Muscle of arm (tissue), 12 donors: ENCODE results near the gene TIMD4. TPM values are rescaled to one million over a fixed set of nuclear protein-coding genes. Genes with fewer than 3 reads are reported as not detected.
"Not testable (repeated sequence)": the region's sequence is repeated elsewhere in the genome, so short reads cannot be mapped to it uniquely, and the experiment has no call there.

Experiments used
- DNase-seq: peaks from one replicate; pipeline ENCODE4 v3.0.0-alpha.2; 2013
- polyA plus RNA-seq, 12 donors: library from polyadenylated mRNA; unstranded; fragments of 120-200 nt; gene quantifications; one replicate each; pipeline ENCODE4 v1.2.1, GENCODE V29; 2013; ENCODE audit not compliant: insufficient read length in 12 of 12

The TIMD4 gene
- polyA plus RNA-seq, 12 donors = 0.88 to 19.3 (median 2.6) TPM; not detected in 1

- DNase-seq = not testable (repeated sequence)
Observed at GRCh38 chr5:156925767-156926166, 37.3 kb downstream of the TIMD4 start.

GRCh38 chr5:156922207-156922792 is 40.7 kb downstream of the TIMD4 start:
- no peak for DNase-seq

GRCh38 chr5:156920861-156921431 is 42.1 kb downstream of the TIMD4 start:
- DNase-seq = no peak

DNA sequence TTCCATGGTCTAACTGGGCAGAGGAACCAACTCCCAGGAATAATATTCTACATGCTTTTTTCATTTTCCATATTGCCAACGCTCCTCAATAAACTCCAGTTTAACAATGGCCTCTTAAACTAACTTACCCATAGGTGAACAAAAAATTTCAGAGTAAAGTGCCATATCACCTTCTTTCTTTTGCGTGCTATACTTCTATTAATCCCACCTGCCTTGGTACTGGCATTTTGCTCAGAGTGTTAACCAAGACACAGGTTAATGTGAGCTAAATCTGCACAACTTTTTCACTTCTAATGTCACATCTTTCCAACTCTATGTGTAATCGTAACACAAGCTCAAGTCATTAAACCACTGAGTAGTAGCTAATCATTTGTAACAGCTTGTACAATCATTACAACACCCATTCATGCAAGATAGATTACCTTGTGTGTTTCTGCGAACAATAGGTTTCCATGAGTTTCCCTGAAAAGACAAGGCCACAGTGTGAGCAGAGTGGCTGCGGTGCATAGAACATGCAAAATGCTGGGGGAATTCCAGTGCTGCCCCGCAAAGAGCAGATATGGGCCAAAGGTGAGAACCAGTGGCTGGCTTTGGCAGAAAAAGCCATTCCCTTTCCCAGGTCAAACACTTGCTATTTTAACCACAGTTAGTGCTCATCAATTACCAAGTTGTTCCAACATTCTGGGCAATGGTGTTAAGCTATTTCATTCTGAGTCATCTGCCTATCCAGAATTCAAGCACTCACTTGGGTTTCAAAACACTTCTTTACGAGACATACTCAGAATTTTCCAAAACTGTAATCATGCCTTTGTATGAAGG is 42.8 kb downstream of the TIMD4 start:
- no peak for DNase-seq

DNA sequence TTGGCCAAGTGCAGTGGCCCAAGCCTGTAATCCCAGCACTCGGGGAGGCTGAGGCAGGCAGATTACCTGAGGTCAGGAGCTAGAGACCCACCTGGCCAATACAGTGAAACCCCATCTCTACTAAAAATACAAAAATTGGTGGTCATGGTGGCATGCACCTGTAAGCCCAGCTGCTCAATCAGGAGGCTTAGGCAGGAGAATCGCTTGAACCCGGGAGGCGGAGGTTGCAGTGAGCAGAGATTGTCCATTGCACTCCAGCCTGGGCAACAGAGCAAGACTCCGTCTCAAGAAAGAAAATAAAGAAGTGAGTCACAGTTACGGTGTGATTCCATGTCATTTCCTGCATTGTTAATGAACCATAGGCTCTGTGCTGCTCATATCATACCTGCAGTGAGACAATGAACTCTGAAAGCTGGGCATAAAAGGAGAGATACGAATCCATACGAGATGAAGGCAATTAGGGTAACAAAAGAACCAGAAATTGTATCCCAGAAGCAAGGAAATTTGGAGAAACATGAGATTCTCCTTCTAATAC is 44.6 kb downstream of the TIMD4 start:
- DNase-seq = no peak

- DNase-seq = no peak
Observed at GRCh38 chr5:156914371-156914737, 48.7 kb downstream of the TIMD4 start.

GRCh38 chr5:156913719-156914370 is 49.2 kb downstream of the TIMD4 start:
- DNase-seq = no peak

DNA sequence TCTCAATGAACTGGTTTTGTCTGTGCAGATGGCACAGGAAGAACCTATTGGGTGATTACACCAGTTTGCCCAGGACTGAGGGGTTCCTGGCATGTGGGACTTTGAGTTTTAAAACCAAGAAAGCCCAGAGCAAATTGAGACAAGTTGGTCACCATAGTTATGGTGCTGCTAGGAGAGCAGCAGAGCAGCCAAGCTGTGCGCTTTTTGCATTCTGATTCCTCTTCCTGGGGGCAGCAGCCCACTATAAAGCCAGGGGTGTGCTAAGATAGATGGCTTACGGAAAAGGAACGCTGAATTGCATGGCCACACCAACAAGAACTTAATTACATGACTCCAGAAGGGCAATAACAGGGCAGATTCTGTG is 49.7 kb downstream of the TIMD4 start:
- DNase-seq = no peak

- DNase-seq = no peak
Observed at GRCh38 chr5:156912869-156913268, 50.2 kb downstream of the TIMD4 start.

- DNase-seq = no peak
Observed at GRCh38 chr5:156909180-156909579, 53.8 kb downstream of the TIMD4 start.

- no peak for DNase-seq
Observed at GRCh38 chr5:156907667-156908066, 55.4 kb downstream of the TIMD4 start.

DNA sequence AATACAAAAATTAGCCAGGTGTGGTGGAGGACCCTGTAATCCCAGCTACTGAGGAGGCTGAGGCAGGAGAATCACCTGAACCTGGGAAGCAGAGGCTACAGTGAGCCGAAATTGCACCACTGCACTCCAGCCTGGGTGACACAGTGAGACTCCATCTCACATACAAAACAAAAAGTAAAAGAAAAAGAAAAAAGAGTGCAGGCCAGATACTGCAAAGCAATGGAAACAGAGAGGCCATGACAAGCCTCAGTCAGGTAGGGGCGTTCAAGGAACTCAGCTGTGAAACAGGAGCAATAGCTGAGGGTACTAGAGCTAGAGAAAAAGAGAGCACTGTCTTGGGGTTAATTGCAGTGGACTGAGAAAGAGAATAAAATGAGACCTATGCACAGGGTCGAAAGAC is 56.2 kb downstream of the TIMD4 start:
- no peak for DNase-seq

- DNase-seq = no peak
Observed at GRCh38 chr5:156896546-156896945, 66.5 kb downstream of the TIMD4 start.

DNA sequence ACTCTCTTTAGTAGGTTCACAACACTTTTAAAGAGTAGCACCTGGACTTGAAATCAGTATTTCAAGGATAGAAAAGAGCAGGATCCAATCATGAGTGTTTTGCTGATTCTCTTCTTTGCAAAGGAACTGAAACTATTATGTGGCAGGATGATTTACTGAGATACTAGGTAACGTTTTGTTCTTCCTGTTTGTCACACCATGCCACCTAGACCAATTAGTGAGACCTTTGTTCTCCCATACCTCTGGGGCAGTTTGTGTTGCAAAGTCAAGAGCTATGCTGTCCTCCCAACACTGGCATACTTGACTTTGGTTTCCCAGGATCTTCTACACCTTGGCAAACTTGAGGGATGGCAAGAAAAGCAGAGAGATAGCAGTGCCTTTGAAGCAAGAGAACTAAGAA is 69.5 kb downstream of the TIMD4 start:
- DNase-seq = no peak

DNA sequence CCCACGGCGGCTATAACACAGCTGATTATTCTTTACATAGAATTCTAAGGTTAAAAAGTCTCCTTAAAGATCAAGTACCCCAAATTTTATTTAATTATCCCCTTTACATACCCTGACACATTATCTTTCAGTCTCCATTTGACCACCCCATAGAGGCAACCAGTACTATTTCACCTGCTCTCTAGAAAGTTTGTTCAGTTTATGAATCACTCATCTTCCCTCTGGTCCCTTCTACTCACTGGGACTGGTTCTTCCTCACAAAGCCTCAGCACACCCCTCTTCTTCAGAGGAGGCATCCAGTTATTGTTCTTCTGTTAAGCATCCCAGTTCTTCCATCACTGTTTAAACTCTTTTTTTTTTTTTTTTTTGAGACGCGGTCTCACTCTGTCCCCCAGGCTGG is 70.2 kb downstream of the TIMD4 start:
- DNase-seq = no peak

- DNase-seq = no peak
Observed at GRCh38 chr5:156892223-156892622, 70.8 kb downstream of the TIMD4 start.

- no peak for DNase-seq
Observed at GRCh38 chr5:156888520-156888919, 74.5 kb downstream of the TIMD4 start.

- DNase-seq = no peak
Observed at GRCh38 chr5:156883316-156883875, 79.6 kb downstream of the TIMD4 start.

DNA sequence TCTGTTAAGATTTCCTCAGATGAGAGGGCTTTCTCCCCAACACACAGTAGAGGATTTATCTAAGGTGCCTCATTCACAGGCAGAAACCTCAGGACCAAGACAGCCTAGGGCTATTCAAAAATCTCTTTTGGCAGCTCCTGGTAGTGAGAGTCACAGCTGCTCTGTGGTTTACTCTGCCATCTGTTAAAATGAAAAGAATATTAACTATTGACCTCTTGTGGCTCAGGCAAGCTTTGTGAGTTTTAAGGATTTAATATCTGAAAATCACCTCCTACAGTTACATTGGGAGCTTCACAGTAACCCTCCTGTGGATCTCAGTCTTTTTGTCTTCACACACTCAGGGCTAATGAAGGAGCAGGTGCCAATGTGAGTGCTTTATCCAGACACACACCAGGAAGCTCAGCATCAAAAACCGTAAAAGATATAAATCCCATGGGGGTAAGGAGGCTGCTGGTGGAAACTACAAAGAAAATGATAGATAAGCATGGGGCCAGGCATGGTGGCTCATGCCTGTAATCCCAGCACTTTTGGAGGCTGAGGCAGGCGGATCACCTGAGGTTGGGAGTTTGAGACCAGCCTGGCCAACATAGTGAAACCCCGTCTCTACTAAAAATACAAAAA is 83.3 kb downstream of the TIMD4 start:
- no peak for DNase-seq

DNA sequence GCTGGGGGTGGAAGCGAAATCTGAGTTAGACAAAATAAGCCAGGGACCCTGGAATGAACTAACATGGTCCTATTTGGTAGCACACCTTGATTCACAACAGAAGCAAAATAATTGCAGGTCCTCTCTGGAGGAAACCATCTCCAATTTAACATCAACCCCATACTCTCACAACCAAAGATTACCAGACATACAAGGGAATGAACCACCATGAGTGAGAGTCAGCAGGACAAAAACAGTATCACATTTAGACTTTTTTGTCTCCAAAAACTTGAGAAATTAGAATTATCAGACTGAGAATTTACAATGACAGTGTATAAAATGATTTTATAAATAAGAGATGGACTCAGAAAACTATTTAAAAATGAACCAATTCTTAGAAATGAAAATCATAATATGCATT is 91.8 kb downstream of the TIMD4 start:
- no peak for DNase-seq

DNA sequence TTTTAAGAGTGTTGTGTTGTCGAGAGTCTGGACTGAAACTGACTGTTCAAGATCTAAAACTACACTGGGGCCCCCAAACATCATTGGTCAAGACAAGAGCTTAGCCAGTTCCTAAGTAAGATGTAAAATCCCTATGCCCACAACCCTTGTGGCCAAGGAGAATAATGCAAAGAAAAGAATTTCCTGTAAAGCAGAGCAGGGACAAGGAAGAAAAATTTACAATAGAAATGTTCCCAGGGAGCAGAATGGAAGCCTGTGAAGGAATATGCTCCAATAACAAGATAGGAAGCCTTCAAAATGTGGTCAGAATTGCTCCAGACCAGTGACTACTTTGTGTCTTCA is 92.6 kb downstream of the TIMD4 start:
- DNase-seq = no peak
